NCI-H1930 (cell line): ENCODE results near the gene RBM19.

Experiments
- DNase-seq, 2 experiments: peaks; one replicate each; lab custom pipeline; 2025; lab: John Stamatoyannopoulos, UW

The RBM19 gene

DNA sequence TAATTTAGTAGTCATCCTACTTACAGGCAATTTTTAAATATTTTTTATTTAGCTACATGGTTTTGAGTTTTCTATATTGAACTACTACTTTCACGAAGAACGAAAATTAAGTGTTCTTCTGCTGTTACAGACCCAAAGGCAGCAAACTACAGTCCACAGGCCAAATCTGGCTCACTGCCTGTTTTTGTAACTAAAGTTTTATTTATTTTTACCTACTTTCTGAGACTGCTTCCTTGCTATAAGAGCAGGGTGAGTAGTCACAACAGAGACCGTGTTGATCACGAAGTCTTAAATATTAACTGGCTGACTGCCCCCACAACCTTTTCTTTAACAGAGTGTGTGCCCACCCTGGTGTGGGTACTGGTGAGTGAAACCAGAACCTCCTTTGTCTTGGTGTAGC lies 11.6 kb downstream of the RBM19 start:
- DNase-seq, result no peak

DNA sequence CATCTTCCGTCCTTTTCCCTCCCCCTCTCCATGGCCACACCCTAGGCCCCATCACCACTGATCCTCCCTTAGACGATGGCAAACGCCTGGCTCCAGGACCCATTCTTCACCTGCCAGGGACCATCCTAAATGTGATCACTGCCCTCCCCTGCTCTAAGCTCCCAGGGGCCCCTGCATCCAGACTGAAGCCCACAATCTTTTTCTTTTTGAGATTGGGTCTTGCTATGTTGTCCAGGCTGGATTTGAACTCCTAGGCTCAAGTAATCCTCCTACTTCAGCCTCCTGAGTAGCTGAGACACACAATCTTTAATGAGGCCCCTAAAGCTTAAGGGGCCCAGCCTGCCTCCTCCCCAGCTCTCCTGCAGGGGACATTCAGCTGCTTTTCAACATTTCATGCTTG lies 15.3 kb downstream of the RBM19 start:
- no peak for DNase-seq

DNA sequence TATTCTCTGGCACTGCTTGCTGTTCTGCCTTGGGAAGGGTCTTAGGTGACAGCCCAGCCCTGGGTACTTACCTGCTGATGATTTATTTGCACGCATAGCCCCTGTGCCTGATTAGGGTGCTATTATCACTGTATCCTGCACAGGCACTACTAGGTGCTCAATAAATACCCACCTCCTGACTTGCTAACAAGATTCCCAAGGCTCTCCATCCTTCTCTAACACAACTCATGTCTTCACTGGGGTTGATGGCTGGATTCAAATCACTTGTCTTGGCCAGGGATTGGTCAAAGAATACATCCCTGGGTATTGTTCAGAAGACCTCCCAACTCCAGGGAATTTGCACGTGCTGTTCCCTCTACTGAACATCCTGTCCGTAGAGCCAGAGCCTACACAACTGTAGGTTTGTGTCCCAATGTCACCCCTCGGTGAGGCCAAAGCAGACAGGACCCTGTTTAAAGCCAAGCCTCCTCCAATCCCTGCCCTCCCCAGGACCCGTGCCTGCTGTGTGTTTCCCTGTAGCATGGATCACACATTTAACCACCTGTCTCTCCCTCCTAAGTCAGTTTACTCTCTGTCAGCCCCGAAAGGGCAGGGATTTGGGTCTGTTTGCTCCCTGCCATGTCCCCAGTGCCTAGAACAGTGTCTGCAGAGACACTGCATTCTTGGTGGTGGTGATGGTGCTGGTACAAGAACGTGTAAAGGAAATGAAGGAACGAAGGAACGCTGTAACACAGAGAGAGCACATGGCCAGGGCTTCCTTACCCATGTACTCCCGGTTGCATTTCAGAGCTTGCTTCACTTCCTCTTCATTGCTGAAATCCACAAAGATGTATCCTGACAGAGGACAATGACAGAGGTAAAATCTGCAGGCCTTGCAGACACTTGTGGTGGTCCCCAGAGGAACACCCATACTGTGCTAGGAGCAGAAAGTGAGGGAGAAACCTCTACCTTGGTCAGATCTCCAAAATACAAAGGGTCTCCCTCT lies 16.5 kb downstream of the RBM19 start:
- DNase-seq, result no peak

DNA sequence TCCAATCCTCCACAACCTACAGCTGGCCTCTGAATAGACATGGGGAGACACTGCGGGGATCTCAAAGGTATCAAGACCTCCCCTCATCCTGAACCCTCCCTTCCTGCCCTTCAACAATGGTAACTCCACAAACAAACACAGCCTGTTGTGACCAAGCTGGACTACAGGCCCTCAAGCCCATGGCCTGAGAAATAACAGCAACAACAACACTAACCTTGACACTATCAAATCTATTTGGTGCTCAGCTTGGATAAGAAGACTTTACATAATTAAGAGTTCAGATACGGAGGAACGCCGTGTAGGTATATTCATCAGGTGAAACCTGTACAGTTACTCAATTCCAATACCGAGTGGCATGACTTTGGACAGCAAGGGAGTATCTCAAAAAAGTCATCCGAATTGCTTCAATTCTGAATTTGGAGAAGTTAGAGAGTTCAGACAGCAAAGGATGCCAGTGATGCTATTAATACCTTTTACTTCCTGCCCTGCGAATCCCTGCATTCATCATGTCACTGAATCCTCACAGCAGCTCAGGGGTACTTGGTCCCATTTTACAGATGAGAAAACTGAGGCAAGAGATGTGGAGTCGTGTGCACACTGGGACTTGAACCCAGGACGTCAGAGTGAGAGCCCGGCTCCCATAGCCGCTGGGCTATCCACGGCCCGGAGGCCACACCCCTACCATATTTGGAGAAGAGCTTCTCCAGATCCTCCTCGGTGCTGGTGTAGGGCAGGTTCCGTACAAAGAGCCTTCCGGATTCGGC lies 17.8 kb downstream of the RBM19 start:
- no peak for DNase-seq

- DNase-seq, result no peak
These were observed 19.9 kb downstream of the RBM19 start for GRCh38 chr12:113946175-113946574.

- no peak for DNase-seq
These were observed 20.7 kb downstream of the RBM19 start for GRCh38 chr12:113945174-113946173.

- DNase-seq, result no peak
These were observed 23.9 kb downstream of the RBM19 start for GRCh38 chr12:113942209-113942608.

DNA sequence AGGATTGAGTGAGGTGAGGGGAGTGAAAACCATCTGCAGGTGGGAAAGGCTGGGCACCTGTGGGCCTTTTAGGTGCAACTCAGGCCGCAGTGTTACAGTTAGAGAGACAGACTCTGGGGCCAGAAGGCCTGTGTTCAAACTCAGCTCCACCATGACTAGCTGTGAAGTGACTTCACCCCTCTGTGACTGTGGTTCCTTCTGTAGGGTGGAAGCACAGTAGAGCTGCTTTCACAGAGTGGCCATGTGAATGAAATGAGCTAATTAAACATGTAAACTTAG lies 25.0 kb downstream of the RBM19 start:
- no peak for DNase-seq

DNA sequence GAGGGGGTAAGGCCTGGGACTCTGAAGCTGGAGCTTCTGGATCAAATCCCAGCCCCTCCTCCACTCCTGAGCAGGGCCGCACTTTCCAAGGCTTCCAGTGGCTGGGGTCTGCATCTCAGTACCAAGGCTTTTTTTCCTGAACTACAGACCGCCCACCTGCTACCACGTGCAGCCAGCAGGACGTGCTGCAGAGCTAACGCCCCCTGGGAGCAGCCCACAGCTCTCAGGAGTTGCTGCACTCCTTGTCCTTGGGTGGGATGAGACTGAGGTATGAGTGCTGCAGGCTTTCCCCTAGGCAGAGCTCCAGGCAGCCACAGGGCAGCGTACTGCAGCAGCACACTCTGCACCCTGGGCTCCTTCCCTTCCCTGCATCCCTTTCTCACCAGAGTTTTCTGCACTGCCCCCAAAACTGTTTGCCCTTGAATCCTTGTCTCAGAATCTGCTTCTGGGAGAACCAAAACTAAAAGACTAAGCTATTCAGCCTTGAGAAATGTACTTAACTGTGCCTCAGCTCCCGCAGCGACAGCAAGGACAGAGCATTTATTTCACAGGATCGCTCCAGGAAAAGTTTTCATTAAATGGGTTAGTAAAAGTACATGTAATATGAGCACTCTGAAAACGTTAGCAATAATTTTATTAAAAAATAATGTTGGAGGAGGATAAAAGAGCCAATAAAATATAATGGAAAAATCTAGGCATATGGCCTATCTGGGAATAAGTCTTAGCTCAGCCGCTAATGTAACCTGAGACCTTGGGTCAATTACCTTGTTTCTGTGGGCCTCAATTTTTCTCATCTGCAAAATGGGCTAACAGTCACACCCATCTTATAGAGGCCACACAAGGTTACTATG lies 25.5 kb downstream of the RBM19 start:
- no peak for DNase-seq

- DNase-seq, result no peak
These were observed 26.3 kb downstream of the RBM19 start for GRCh38 chr12:113939867-113940266.

DNA sequence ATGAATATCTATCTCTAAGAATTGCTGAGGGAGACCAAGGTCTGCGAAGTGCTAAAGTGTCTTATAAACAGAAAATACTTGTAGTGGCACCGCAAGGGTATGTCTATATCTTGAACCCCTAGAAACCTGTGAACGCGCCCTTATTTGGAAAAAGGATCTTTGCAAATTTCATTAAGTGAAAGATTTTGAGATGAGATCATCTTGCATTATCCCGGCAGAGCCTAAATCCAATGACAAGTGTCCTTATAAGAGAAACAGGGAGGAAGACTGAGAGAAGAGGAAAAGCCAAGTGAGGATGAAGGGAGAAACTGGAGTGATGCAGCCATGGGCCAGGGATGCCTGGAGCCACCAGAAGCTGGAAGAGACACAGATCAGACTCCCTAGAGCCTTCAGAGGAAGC lies 27.7 kb downstream of the RBM19 start:
- no peak for DNase-seq

DNA sequence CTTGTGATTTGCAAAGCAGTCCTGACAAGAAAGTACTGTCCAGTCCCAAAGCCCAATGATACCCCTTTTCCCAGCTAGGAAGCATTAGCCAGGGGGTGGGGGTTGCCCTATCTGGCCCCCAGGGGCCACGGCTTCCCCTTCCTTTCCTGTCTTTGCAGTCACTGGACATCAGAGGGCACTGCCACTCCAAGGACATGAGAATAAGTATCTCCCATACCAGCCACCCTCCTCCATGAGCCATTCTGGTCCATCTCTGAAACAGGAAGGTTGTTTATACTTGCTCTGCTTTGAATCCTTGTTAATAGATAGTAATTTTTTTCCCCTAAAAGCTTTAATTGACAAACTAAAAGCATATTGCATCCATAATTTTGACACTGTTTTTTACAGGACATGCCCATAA lies 29.7 kb downstream of the RBM19 start:
- DNase-seq, result no peak

DNA sequence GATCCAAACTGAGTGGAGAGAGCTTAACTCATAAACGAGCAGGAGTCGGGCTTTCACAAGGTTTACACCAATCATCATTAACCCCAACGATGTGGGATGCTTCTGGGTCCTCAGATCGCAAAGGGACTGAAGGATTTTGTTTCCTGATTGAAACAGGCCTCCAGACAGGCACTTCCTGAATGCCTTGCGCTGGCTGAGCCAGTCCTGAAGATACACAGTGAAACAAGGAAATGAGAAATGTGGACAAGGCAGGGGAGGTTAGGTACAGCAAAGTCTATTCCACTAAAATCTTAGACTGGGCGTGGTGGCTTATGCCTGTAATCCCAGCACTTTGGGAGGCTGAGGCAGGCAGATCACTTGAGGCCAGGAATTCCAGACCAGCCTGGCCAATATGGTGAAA lies 30.7 kb downstream of the RBM19 start:
- no peak for DNase-seq

DNA sequence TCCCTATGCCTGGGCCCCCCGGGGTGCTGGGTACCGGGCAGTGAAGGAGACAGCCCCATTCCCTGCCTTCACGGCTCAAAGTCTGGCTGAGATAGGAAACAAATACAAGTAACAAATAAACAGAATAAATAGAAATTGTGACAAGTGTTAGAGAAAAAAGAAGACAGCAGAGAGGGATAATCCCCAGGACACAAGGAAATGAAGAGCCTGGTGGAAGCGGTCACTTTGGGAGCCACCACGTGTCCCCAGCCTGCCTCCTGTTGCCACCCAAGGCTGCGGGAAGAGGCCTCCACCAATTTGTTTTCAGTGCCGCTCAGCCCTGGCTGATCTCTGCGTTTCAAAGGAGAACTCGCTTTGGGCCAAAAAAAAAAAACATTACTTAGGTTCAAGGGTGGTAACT lies 31.2 kb downstream of the RBM19 start:
- no peak for DNase-seq

GRCh38 chr12:113934060-113934814 lies 31.9 kb downstream of the RBM19 start:
- DNase-seq, result no peak

DNA sequence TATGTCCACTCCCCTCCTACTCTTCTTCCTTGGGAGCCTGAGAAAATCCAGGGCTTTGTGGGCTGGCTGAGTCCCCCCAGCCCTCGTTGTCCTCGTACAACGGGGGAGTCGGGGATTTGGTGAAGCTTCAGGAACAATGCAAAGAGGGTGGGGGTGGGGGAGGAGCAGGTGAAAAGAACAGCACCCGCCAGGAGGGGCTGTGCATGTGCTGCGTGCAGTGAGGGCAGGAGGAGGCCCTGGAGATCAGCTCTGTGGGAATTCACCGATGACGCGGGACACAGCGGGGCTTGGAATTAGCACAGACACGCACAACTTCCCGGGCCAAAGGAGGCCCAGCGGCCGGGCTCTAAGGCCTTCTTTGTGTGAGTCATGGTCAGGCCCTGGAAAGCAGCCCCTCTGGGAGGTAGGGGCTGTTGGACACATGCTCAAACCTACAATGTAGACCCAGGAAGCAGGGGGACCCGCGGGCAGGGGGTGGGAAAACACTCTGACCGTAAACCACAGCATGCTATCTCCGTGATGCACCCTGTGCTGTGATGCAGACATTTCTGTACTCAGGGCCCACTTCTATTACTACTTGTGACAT lies 32.8 kb downstream of the RBM19 start:
- no peak for DNase-seq

DNA sequence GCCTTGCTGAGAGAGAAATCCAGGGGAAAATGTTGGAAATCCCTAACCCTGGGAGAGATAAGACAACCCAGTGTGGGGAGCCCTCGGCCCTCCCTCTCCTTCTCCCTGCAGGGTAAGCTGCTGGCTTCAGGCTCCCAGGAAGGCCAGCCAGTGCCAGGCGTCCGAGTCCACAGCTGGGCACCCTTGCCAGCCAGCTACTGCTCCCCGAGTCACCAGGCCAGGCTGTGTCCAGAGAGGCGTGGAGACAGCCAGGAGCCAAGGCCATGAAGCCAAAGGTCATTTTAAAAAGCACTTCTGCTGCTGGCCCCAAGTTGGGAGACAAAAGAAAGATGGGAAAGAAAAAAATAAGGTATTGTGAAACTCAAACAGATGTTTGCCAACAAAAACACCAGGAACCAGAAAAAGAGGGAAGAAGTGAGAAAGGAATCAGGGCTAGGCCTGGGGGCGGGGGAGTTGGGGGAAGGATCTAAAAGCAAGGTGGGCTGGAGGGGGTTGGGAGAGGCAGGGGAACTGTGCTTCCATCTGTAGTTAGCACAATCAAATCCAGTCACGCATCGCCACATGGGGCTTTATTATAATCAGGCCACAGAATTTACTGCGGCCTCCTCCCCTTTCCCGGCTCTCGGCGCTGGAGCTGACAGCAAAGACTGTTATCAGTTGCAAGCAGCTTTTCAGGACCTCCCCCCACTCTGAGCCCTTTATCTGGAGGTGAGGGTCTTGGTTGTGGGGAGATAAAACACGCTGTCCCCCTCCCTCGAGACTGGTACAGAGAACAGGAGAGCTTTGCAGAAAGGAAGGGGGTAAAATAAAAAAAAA lies 33.5 kb downstream of the RBM19 start:
- no peak for DNase-seq

GRCh38 chr12:113931517-113931916 lies 34.6 kb downstream of the RBM19 start:
- no peak for DNase-seq

GRCh38 chr12:113930249-113930648 lies 35.9 kb downstream of the RBM19 start:
- no peak for DNase-seq
